ENCODE measurements around the gene DAAM2.

The DAAM2 gene

DNA sequence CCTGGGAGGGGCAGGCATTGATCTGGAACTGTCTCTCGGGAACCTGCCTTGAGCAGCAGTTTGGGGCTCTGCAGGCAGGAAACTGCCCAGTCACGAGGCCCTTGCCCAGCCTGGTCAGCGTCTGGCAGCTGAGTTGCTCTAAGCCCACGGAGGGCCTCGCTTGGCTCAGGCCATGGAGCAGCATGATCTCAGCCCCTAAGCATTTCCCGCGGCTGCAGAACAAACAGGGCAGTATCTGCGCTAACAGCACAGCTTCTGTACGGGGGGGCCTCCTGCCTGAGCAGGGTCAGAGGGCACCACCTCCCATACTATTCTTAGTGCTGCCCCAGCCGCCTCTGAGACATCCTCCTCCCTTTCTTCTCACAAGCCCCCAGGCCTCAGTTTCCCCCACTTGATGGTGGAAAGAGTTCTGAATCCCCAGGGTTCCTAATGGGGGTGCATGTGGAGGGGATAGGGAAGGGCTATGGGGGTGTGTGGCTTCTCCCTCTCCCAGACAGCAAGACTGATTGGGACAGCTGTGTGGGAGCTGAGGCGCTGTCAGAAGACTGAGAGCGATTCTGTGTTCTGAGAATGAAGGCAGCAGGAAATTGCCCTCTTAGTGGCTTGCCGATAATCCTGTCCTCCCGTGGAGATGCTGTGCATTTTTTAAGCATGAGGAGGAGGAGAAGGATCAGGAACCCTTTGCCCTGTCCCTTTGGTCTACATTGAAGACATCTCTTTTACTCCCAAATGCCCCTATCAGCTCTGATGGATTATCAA is 95.7 kb downstream of the DAAM2 start:
- DNase-seq (ENCODE audit: low read depth), result no peak

DNA sequence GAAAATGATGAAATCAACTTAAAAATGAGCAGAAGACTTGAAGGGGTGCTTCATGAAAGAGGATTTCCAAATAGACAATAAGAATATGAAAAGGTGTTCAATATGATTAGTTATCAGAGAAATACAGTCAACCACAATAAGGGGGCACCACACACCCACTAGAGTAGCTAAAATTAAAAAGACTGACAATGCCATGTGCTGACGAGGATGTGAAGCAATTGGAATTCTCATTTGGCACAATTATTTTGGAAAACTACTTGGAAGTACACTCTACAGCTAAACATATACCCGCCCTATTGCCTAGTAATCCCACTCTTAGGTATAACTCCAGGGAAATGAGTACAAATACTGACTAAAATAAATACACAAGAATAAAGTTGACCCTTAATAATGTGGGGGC is 97.1 kb downstream of the DAAM2 start:
- DNase-seq (ENCODE audit: low read depth), result no peak

DNA sequence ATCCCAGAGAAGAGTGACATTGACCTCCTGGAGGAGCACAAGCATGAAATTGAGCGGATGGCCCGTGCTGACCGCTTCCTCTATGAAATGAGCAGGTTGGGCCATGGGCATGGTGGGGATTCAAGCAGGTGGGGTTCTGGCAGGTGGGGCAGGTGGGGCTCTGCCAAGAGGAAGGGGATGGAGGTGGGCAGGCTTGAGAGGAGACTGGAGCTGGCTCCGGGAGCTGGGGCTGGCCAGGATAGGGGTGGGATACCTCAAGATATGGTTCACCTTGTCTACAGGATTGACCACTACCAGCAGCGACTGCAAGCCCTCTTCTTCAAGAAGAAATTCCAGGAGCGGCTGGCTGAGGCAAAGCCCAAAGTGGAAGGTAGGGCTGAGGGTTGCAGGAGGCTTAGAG is 99.2 kb downstream of the DAAM2 start:
- no peak for DNase-seq (ENCODE audit: low read depth)

DNA sequence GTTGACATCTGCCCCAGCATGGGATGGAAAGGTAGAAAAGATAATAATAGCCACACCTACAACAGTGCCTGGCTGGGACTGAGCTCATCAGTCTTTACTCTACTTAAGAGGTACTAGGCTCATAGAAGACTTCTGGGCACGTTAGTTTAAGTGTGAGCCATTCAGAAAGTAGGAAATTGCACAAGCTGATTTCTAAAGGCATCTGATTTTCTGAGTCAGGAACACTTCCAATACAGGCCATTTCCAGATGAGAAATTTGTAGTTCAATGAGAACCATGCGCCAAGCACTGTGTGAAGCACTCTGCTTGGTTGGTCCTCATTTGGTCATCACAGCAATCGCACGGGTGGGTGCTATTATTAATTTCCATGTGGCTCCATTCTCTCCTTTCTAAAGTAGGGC is 99.8 kb downstream of the DAAM2 start:
- no peak for DNase-seq (ENCODE audit: low read depth)

DNA sequence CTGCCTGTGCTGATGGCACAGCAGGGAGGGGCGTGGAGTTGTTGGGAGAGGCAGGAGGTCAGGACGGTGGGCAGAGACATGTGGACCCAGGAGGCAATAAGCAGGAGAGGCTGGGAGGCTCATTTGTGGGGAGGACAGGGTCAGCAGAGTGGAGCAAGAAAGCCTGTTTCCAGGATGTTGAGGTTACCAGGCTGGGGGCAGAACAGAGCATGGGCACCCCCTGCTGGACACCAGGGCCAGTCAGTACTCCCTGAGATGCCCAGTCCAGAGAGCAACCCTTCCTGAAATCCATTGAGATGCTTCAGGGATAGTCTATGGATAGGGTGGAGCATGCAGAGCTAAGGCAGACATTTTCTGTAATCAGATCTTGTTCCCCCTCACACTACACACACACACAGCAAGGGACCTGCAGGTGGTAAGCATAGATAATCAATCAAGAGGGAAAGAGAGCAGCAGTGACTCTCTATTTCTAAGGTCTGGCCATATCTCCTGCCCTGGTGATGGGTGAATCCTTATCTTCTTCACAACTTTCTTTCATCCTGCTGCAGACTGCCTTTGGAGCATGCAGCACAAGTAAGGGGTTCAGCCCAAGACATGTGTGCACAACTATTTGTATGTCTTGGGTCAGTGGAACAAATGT is 100.4 kb downstream of the DAAM2 start:
- no peak for DNase-seq (ENCODE audit: low read depth)

DNA sequence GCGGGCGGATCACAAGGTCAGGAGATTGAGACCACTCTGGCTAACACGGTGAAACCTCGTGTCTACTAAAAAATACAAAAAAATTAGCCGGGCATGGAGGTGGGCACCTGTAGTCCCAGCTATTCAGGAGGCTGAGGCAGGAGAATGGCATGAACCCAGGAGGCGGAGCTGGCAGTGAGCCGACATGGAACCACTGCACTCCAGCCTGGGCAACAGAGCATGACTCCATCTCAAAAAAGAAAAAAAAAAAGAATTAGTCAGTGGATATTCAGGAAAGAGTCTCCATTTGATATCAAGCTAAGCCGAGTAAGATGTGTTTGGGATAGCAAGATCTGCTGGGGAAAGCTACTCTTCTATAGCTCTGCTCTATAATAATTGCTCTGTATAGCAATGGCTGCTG is 101.1 kb downstream of the DAAM2 start:
- DNase-seq (ENCODE audit: low read depth), result no peak

DNA sequence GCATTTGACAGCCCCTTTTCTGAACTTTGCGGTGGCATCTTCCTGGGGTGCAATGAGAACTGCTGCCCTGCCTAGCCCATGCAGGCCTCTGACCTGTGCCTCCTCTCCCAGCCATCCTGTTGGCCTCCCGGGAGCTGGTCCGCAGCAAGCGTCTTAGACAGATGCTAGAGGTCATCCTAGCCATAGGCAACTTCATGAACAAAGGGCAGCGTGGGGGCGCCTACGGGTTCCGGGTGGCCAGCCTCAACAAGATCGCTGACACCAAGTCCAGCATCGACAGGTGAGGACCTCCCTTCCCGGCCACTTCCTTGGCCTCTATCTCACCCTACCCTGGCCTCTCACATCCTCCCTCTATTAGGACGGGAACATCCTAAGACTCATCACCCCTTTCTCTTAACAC is 104.5 kb downstream of the DAAM2 start:
- no peak for DNase-seq (ENCODE audit: low read depth)

DNA sequence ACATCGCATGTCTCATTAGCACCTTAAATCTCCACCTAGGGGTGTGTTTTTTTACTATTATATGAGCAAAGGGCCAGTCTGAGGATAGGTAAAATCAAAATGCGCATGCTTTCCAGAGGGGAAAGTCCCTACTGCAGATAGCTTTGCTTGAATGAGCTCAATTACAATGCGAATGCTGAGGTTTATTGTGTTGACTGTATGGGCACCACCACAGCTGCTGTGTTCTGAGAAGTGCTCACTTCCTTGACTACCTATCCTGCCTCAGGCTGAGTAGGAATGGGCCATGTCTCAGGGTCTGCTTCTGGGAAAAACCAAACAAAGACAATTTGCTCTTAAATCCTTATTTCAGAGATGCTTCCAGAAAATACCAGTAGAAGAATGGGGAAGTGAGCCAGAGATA is 105.5 kb downstream of the DAAM2 start:
- no peak for DNase-seq (ENCODE audit: low read depth)

DNA sequence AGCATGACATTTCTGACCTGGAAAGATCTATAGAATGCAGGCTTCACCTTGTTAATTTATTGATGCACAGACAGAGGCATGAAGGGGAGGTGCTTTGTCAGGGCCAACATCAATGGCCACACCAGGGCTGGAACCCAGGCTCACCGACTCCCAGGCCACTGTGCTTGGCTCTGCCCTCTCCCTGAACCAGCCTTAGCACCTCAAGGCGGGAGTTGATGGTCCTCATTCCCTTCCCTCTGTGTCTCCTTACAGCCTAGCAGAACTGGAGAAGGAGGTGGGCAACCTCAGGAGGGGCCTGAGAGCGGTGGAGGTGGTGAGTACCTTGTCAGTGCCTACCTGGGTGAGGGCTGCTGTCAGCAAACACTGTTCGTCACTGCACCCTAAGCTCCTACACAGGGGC is 106.4 kb downstream of the DAAM2 start:
- no peak for DNase-seq (ENCODE audit: low read depth)

DNA sequence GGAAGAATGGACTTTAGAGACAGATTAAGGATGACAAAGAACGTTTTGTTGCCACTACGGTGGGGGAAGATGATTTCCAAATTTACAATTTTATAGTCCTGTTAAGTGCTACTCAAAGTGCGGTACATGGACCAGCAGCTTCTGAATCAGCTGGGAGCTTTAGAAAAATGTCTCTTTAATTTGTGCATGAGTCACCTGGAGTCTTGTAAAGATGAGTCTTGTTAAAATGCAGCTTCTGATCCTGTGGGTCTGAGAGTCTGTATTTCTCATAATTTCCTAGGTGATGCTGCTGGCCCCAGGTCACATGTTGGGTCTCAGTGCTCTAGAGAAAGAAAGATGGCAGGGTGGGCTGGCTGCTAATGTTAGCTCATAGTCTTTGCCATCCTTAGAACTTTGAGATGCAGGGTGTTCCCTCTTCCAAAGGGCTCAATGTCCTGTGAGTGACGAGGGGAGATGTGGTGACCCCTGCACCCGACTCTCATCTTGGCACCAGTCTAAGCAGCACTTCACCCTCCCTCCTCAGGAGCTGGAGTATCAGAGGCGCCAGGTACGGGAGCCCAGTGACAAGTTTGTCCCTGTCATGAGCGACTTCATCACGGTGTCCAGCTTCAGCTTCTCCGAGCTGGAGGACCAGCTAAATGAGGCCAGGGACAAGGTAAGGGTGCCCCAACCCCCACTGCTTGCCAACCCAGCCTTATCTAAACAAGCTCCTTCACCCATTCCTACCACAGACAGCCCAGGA is 107.5 kb downstream of the DAAM2 start:
- DNase-seq (ENCODE audit: low read depth), result no peak

DNA sequence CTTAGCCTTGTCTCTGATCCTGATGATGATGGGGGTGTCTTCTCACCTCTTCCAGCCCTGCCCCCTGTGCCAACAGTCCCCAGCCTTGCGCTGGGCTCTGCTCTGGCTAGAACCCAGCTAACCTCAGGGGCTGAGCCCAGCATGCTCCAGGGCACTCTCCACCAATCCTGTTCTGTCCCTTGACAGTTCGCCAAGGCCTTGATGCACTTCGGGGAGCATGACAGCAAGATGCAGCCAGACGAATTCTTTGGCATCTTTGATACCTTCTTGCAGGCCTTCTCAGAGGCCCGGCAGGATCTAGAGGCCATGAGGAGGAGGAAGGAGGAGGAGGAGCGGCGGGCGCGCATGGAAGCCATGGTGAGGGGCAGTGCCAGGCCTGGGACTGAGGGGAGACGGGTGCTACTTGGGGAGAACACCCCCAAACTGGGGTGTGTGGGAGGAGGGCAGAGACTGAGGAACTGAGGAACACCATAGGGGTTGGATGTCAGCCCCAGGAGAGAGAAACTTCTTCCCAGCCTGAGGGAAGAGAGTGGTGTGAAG is 109.0 kb downstream of the DAAM2 start:
- DNase-seq (ENCODE audit: low read depth), result no peak

DNA sequence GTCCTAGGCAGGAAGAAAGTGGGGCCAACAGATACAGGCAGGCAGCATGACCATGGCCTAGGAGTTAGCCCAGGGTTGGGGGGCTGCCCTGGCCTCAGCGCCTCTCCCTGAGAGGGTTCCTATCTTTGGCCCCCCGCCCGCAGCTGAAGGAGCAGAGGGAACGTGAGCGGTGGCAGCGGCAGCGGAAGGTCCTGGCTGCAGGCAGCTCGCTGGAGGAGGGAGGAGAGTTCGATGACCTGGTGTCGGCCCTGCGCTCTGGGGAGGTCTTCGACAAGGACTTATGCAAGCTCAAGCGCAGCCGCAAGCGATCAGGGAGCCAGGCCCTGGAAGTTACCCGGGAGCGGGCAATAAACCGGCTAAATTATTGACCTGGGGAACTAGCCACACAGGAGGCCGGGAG is 109.5 kb downstream of the DAAM2 start:
- DNase-seq (ENCODE audit: low read depth), result no peak

DNA sequence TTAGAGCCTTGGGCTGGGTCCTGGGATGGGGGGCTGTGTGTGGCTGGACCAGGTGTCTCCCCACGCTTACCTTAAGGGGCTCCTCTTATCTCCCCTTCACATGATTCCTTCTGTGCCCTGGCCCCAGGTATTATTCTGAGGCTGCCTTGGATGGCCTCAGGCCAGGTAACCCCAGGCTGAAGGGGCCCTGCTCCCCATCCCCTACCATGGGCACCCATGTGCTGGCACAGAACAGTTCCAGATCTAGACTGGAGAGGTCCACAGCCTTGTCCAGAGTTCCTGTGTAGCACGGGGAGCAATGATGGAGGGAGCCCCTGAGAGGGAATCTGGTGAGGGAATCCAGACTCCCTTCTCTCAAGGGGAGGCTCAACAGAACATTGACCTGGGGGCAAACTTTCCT is 110.0 kb downstream of the DAAM2 start:
- no peak for DNase-seq (ENCODE audit: low read depth)

DNA sequence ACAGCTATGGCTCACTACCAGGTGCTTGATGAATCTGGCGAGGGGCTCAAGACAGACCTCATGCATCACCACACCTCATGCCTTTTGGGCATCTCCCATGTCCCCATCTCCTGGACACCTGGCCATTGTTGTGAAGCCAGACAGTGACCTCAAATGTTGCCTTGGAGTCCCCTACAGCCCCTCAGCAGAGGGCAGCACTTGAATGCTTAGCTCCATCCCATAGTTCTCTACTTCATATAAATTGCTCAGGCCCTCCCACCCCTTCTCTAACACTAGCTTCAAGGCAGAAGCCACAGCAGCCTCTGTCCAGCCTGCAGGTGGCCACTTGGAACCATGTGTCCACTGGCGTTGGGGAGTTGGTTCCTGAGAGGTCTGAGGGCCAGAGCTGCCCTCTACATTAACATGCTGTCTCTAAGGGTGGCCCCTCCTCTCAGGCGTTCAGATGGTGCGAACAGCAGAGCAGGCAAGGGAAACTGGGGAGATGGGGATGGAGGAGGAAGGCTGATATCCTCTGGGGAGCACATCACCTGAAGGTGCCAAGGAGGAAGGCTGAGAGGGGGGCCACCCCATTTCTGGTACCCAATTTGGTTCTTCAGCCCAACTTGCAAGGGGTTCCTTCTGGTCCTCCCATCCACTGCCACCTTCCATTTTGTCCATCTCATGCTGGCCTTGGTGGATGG is 110.8 kb downstream of the DAAM2 start:
- no peak for DNase-seq (ENCODE audit: low read depth)

DNA sequence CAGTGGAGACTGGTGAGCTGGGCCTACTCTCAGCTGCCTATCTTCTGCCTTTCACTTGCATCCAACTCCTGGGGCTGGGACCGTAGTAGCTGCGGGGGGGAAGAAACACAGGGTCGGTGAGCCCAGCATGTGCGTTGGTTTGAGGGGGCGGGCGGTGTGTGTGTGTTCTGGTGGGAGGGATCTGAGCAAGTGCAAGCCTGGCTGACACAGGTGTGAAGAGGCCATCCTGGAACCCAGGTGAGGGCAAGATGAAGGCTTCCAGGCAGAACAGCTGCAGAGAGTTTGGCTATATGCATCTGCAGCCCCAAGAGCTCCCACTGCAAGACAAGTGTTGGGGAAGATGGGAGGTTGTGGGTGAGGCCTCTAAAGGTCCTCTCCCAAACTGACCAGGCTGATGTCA is 111.5 kb downstream of the DAAM2 start:
- DNase-seq (ENCODE audit: low read depth), result no peak

DNA sequence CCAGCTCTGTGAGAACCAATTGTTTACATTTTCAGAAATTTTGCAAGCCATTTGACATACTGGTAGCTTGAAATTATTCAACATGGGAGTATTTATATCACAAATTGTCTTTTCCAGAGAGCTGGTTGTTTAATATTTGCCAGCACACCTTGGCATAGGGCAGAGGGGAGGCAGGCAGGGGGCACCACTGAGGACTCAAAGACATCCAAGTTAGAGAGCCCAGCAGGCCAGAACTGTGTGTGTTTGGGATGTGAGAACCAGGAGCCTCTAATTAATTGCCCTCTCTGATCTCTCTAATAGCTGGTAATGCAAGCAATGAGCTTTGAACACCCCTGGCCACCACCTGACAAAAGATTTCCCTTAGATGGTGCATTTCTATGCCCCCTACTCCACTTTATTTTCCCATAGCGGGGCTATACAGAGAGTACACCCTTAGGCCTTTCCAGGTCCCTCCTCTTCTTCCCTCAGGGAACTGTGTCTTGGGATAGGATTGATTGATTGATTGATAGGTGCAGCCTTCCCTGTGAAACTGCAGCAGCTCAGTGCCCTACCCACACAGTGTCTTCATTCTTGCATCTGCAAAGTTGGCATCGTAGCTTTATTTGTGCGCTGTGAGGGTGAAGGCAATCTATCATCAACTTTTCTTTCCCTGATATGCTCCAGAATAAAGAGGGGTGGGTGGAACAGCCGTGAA is 112.9 kb downstream of the DAAM2 start:
- DNase-seq (ENCODE audit: low read depth), result no peak

DNA sequence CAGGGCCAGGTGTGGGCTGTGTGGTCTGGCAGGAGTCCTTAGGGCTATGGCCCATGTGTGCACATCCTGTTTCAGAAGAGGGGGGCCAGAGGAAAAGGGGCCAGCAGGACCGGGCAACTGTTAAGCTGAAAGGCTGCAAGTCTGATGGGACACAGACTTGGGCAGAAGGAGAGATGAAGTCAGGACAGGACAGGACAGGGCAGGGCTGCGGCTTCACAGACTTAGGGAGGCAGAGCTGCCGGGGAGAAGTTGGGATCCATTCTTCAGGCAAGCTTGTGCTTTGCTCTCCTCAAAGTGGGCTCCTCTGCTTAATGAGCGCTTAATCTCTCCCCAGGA is 113.4 kb downstream of the DAAM2 start:
- DNase-seq (ENCODE audit: low read depth), result no peak

DNA sequence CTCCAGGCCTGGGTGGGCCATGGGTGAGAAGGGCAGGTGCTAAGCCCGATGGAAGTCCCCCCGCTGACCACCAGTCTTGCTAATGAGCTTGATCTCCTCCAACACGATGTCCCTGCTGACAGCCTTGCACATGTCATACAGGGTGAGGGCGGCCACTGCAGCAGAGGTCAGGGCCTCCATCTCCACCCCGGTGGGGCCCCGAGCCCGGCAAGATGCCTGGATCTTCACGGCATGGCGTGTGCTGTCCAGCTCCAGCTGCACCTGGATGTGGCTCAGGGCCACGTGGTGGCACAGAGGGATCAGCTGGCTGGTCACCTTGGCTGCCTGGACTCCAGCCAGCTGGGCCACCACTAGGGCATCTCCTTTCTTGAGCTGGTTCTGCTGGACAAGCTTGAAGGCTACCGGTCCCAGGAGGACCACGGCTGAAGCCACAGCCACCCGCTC is 114.2 kb downstream of the DAAM2 start:
- DNase-seq (ENCODE audit: low read depth), result no peak

DNA sequence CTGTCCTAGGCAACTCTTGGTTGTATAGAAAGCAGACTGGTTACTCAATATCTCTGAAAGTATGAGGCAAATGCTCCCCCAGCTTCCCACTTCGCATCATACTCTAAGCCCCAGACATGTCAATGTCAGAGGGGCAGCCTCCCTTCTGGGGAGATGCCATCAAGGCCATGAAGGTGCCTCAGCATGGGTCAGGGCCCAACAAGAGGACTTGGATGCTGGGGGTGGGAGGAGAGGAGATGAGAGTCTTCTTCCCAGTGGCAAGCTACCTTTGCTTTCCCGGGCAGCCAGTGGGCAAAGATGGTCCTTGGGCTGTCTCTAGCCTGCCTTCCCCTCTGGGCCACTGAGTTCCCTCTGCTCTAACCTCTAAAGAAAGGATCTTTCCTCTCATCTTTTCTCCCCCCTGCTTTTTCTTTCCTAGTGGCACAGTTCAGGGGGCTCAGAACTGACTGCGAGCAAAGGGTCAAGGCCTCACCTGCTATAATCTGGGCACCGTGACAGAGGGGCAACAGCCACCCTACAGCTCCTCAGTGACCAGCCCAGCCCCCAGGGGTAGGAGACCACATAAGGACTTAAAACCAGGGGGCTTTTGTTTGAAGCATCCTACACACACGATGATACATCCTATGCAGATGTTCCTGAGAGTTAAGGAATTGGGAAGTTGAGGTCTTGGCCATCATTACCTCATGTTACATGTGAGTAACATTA is 115.8 kb downstream of the DAAM2 start:
- no peak for DNase-seq (ENCODE audit: low read depth)

DNA sequence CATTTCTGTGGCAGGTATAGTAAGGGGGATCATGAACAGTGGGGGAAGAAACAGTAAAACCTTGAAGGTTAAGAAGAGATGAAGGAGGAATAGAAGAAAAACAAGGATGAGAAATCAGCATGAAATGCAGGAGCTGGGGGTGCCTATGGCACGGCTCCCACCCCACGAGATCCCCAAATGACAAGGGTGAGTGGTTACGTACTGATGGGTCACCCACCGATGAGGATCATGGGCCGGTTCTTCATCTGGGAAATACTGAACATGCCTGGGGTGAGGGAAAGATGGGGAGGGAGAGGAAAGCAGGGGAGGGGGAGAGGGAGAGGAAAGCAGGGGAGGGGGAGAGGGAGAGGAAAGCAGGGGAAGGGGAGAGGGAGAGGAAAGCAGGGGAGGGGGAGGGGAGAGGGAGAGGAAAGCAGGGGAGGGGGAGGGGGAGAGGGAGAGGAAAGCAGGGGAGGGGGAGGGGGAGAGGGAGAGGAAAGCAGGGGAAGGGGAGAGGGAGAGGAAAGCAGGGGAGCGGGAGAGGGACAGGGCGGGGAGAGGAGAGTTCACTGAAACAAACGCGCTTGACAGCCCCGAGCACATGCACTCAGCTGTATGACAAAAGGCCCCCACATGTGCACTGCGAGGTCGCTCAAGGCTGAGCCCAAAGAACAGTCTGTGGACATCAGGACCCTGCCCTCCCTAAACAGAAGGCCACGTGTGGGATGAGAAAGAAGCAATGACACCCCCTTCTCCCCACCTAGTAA is 116.8 kb downstream of the DAAM2 start:
- DNase-seq (ENCODE audit: low read depth), result no peak

DNA sequence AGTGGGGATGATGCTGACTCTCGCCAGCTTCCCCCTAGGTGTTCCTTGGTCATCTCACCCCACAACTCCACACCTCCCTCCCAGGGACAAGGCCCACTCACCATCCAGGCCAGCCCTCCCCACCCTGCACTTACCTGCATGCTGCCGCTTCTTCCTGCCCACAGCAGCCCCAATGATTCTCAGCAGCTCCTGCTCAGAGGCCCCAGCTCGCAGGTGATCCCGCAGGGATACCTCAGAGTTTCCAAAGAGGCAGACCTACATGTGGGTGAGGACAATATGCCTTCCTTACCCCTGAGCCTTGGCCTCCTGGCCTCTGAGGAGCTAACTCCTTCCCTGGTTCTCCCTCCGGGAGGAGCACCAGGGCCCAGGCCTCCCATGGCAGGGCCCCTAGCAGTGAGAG is 117.5 kb downstream of the DAAM2 start:
- DNase-seq (ENCODE audit: low read depth), result no peak
